SU-DHL-6 (cell line): Measurements from ENCODE around the gene TLN1.

Experiments used
- H2AFZ ChIP-seq: fragments of 200-600 bp; sonication (generic); 2 replicates; pipeline ENCODE4 v1.6.1; 2014; ENCODE audit warnings: low read depth, mild to moderate bottlenecking, moderate library complexity, mixed read lengths, antibody characterized with exemption, low read length; ENCODE audit not compliant: severe bottlenecking
- H3F3A ChIP-seq: fragments of 200-600 bp; shearing (Covaris generic); 2 replicates; pipeline ENCODE4 v1.6.0; 2016; ENCODE audit warnings: antibody characterized with exemption, mild to moderate bottlenecking; ENCODE audit not compliant: insufficient read depth
- H3K27ac ChIP-seq: fragments of 200-600 bp; sonication (generic); 2 replicates; pipeline ENCODE4 v1.5.1; 2016; ENCODE audit warnings: low read depth, mild to moderate bottlenecking, low read length, moderate library complexity, mixed read lengths
- H3K27me3 ChIP-seq: fragments of 200-600 bp; sonication (generic), shearing (Covaris generic); 2 replicates; pipeline ENCODE4 v1.6.0; 2014; ENCODE audit warnings: mild to moderate bottlenecking, low read length
- H3K36me3 ChIP-seq: fragments of 200-600 bp; sonication (generic); 2 replicates; pipeline ENCODE4 v1.6.1; 2014; ENCODE audit warnings: mild to moderate bottlenecking, low read length, mixed read lengths
- H3K4me2 ChIP-seq: fragments of 300-600, 200-600 bp; shearing (Covaris generic), sonication (generic); 2 replicates; pipeline ENCODE4 v1.6.0; 2014; ENCODE audit warnings: low read length, low read depth, mild to moderate bottlenecking; ENCODE audit not compliant: poor library complexity, severe bottlenecking
- H3K4me3 ChIP-seq: fragments of 200-600 bp; sonication (generic); 2 replicates; pipeline ENCODE4 v1.5.1; 2014; ENCODE audit warnings: antibody characterized with exemption, low read length, mild to moderate bottlenecking, mixed read lengths; ENCODE audit not compliant: insufficient read depth, poor library complexity, severe bottlenecking
- H3K79me2 ChIP-seq: fragments of 200-600 bp; sonication (generic); 2 replicates; pipeline ENCODE4 v1.6.1; 2014; ENCODE audit warnings: mild to moderate bottlenecking, low read length, moderate library complexity; ENCODE audit not compliant: insufficient read depth
- H3K9ac ChIP-seq: fragments of 200-600 bp; sonication (generic); 2 replicates; pipeline ENCODE4 v1.7.0; 2014; ENCODE audit warnings: mild to moderate bottlenecking, low read length
- H3K9me2 ChIP-seq: fragments of 200-600 bp; sonication (generic); replicated peaks from 2 replicates; pipeline ENCODE4 v1.6.1; 2014; ENCODE audit warnings: low read length; ENCODE audit not compliant: insufficient read depth
- H3K9me3 ChIP-seq: fragments of 200-600 bp; sonication (generic); 2 replicates; pipeline ENCODE4 v1.6.1; 2014; ENCODE audit warnings: low read length, mixed read lengths; ENCODE audit not compliant: insufficient read depth
- H4K20me1 ChIP-seq: fragments of 200-600 bp; sonication (generic); 2 replicates; pipeline ENCODE4 v1.6.1; 2014; ENCODE audit warnings: low read depth, mild to moderate bottlenecking, antibody characterized with exemption, low read length, moderate library complexity, mixed read lengths
- CTCF ChIP-seq: fragments of 200-600 bp; sonication (generic); IDR thresholded peaks from one replicate; pipeline ENCODE4 v1.5.1; 2017; ENCODE audit warnings: antibody characterized with exemption, mild to moderate bottlenecking, low read length, moderate library complexity; ENCODE audit not compliant: insufficient read depth, poor library complexity, severe bottlenecking
- EZH2phosphoT487 ChIP-seq: fragments of 200-600 bp; sonication (generic), shearing (Covaris generic); conservative IDR thresholded peaks from 2 replicates; pipeline ENCODE4 v1.6.1; 2018; ENCODE audit warnings: mild to moderate bottlenecking, antibody characterized with exemption, low read length, moderate library complexity, mixed read lengths

The TLN1 gene

GRCh38 chr9:35717132-35717870 lies 14.7 kb downstream of the TLN1 start:
- Histone ChIP-seq H3K4me2 (no peak overlapping the region), H4K20me1 (no peaks in the 10 kb centered on the region), H3F3A (no peaks in the 10 kb centered on the region), H2AFZ (no peak overlapping the region), H3K9ac (no peak overlapping the region), H3K27me3 (no peaks in the 10 kb centered on the region), H3K4me3 (no peak overlapping the region), H3K36me3 (peaks cover 10% of the 10 kb centered on the region; the same call in 1 of the 2 replicates), H3K9me2 (no peaks in the 10 kb centered on the region), H3K79me2 (no peaks in the 10 kb centered on the region), H3K9me3 (no peaks in the 10 kb centered on the region), H3K27ac (no peak overlapping the region)
- TF ChIP-seq EZH2phosphoT487 (no peak), CTCF (no peak)

DNA sequence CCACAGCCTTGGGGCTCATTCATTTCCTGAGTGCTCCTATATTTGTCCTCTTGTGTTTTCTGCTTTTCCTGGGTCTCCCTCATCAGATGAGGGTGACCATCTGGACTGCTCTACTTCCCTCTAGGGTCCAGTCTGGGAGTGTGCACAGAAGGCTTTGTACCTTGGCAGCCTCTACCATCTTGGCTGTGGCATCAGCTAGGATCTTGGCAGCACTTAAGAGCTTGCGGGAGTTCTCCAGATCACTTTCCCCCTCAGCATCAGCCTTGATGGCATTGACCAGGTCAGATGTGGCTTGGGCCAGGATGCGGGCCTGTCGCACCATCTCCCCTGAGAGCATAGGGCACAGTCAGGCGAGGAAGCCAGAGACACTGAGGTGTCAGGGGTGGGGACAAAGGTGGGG lies 15.8 kb downstream of the TLN1 start:
- H3K9me3 ChIP-seq: no peaks in the 10 kb centered on the region
- H3K9me2 ChIP-seq: no peaks in the 10 kb centered on the region
- H3F3A ChIP-seq: no peaks in the 10 kb centered on the region
- no peak overlapping the region for H2AFZ ChIP-seq
- no peak overlapping the region for H3K4me2 ChIP-seq
- TF ChIP-seq EZH2phosphoT487 (no peak), CTCF (no peak)
- H3K27me3 ChIP-seq: no peaks in the 10 kb centered on the region
- no peak overlapping the region for H3K27ac ChIP-seq
- H3K9ac ChIP-seq: no peak overlapping the region
- no peaks in the 10 kb centered on the region for H4K20me1 ChIP-seq
- H3K79me2 ChIP-seq: no peaks in the 10 kb centered on the region
- no peak overlapping the region for H3K4me3 ChIP-seq
- peaks cover 10% of the 10 kb centered on the region; the same call in 1 of the 2 replicates for H3K36me3 ChIP-seq

GRCh38 chr9:35714579-35715252 lies 17.3 kb downstream of the TLN1 start:
- Histone ChIP-seq H4K20me1 (no peaks in the 10 kb centered on the region), H3K9me2 (no peaks in the 10 kb centered on the region), H3K9me3 (no peaks in the 10 kb centered on the region), H3K4me3 (no peak overlapping the region), H3K9ac (no peak overlapping the region), H3K4me2 (no peak overlapping the region), H3K79me2 (no peaks in the 10 kb centered on the region), H3K27me3 (no peaks in the 10 kb centered on the region), H3F3A (no peaks in the 10 kb centered on the region), H2AFZ (no peak overlapping the region), H3K36me3 (peaks cover 13% of the 10 kb centered on the region; the same call in 1 of the 2 replicates), H3K27ac (no peak overlapping the region)
- TF ChIP-seq CTCF (no peak), EZH2phosphoT487 (no peak)
